OCI-LY7 (cell line): ENCODE results near the gene NCAM1.

Experiments
- EZH2phosphoT487 ChIP-seq: fragments of 200-600 bp; sonication (generic); IDR thresholded peaks from 2 replicates; pipeline ENCODE4 v1.6.1; 2018; ENCODE audit warnings: low read depth, borderline replicate concordance, mild to moderate bottlenecking, mixed run types, antibody characterized with exemption, low read length, moderate library complexity, mixed read lengths
- TF ChIP-seq, protein P1 (sequence below): fragments of 200-600 bp; sonication (generic); conservative IDR thresholded peaks from 2 replicates; pipeline ENCODE4 v1.5.1; 2014; ENCODE audit warnings: mild to moderate bottlenecking, antibody characterized with exemption, low read length, moderate library complexity, mixed read lengths

GRCh38 chr11:113289431-113290187 is 328.4 kb downstream of the NCAM1 start:
- TF ChIP-seq, protein P1, sequence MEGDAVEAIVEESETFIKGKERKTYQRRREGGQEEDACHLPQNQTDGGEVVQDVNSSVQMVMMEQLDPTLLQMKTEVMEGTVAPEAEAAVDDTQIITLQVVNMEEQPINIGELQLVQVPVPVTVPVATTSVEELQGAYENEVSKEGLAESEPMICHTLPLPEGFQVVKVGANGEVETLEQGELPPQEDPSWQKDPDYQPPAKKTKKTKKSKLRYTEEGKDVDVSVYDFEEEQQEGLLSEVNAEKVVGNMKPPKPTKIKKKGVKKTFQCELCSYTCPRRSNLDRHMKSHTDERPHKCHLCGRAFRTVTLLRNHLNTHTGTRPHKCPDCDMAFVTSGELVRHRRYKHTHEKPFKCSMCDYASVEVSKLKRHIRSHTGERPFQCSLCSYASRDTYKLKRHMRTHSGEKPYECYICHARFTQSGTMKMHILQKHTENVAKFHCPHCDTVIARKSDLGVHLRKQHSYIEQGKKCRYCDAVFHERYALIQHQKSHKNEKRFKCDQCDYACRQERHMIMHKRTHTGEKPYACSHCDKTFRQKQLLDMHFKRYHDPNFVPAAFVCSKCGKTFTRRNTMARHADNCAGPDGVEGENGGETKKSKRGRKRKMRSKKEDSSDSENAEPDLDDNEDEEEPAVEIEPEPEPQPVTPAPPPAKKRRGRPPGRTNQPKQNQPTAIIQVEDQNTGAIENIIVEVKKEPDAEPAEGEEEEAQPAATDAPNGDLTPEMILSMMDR, result peak; percentile 84
- TF ChIP-seq EZH2phosphoT487, result no peak
